Stimulated activated CD8-positive, alpha-beta memory T cell treated with anti-CD3 and anti-CD28 coated beads, Interleukin-15, amount 100 ng/mL, for 1 hour (primary cell): Measurements from ENCODE around the gene ADAMTS20.
A peak's percentile ranks its signal among the peaks of the same experiment; 100 is the strongest.

Experiments
- DNase-seq: peaks from one replicate; pipeline ENCODE4 v3.0.0-alpha.2; 2020; ENCODE audit warnings: low read depth

Gene ADAMTS20

GRCh38 chr12:43482311-43483085 lies 69.5 kb downstream of the ADAMTS20 start:
- DNase-seq, result no peak

DNA sequence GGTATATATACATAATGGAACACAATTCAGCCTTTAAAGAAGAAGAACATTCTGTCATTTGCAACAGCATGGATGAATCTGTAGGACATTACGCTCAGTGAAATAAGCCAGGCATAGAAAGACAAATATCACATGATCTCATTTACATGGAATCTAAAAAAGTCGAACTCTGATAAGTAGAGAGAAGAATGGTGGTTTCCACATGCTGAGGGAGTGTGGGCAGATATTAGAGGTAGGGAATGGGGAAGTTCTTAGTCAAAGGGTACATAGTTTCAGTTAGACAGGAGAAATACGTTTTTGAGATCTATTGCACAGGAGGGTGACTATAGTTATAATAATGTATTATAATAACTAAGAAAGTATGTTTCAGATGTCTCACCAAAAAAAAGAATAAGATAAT lies 71.4 kb downstream of the ADAMTS20 start:
- no peak for DNase-seq

DNA sequence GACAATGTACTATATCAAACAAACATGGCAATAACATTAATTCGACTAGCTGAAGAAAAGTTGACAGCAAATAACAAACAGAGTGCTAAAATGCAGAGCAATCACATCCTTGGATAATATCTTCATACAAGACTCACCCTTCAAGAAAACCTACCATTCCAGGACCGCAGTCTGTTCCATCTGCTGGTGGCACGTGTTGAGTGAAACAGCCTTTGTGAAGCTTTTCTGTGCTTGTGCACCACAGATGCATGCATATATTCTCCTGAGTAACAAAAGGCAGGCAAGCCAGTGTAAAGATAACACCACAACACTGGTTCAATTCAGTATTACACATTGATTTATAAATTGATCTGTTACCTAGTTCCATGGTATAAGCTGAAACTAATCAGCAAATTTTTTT lies 89.3 kb downstream of the ADAMTS20 start:
- DNase-seq, result no peak

GRCh38 chr12:43462080-43462479 lies 89.9 kb downstream of the ADAMTS20 start:
- DNase-seq, result no peak

DNA sequence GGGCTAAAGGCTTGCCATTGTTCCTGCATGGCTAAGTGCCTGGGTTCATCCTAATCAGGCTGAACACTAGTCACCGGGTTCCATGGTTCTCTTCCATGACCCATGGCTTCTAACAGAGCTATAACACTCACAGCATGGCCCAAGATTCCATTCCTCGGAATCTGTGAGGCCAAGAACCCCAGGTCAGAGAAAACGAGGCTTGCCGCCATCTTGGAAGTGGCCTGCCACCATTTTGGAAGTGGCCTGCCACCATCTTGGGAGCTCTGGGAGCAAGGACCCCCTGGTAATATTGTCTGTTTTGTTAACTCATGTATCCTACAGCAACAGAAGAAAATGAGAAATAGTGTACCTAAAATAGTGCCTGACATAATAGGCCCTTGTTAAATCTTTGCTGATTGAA lies 92.7 kb downstream of the ADAMTS20 start:
- no peak for DNase-seq

- DNase-seq, result no peak
Measured at GRCh38 chr12:43453761-43454160, 98.2 kb downstream of the ADAMTS20 start.

DNA sequence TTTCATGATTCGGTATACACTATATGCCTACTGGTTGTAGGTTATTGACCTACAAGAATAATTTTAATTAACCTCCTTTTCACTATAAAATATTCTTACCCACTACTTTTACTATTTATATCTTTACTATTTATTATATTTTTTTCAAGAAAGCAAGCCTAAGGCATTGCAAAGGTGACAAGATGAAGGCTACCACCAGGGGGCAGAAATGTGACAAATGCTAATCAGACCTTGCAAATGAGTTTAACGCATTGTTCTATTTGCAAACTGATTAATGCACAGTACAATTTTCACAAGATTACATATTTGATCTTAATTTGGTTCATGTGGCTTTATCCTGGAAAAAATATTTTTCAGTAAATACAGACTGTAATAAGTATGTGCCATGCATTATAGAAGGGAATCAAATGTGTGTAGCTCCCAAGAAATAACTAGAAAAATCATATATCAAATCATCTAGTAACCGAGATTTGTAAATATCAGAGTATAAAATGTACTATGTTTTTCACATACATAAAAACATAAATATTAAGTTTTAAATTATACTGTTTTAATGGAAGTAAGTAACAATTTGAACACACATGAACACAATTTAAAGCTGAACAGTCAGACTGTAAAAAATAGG lies 107.0 kb downstream of the ADAMTS20 start:
- DNase-seq, result peak; percentile 15

DNA sequence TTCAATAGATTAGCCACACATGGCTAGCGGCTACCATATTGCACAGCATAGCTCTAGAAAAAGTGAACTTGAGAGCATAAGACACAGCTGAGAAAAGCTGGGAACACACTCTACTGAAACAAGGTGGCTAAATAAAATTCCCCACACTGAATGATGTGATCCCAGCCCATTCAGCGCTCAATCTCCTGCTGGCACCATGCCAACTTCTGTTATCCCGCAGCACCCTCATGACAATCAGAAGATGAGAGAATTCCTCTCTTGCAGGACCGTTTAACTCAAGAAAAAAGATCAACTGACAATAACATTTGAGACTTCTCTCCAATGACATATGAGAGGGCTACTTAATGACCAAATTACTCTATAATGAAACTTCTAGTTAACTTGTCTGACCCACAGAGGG lies 115.4 kb downstream of the ADAMTS20 start:
- DNase-seq, result no peak

DNA sequence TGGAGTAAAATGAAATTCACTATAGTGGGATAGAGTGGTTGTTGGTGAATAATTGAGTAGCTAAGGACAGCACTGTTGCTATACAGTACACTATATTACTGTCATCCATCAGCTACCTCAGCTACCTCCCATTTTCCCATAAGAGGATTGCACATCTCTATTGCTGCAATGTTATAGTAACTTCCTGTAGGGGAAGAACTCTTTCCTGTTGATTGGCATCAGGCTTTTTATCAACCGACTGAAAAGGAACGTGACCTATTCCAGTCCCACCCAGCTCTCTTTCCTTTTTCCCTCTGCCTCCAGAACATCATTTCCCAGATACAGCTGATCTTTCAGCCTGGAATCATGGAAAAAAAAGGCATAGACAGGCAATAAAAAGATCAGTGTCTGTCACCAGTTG lies 117.4 kb downstream of the ADAMTS20 start:
- DNase-seq, result no peak

- no peak for DNase-seq
Measured at GRCh38 chr12:43428088-43428600, 123.9 kb downstream of the ADAMTS20 start.

DNA sequence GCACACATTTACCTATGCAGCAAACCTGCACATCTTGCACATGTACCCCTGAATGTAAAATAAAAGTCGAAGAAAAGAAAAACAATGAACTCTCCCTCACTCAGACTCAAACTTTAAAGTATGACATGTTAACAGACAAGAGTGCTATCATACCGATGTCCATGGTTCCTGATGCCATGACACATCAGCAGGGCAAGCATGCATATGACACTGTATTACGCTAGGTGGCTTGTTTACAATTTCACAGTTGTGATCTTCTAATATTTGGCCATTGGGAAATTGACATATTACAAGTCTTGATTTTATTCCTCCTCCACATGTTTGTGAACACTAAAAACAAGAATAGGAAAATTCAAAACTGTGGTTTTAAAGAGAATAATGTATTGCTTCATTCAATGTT lies 126.6 kb downstream of the ADAMTS20 start:
- no peak for DNase-seq

DNA sequence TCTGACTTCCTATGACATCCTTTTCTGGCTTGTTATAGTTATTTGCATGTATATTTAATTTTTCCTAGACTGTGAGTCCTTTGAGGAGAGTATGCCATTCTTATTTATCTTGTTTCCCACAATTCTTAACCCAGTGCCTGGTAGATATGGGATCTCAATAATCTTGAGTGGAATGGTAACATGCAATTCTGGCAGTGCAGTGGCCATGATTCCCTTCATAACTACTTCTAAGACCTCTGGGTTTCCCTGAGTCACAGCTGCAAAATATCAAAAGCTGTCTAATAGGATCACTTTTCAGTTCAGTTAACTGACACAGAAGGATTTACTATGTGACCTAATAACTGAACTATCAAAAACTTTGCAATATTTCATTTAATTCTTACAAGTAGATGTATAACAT lies 135.0 kb downstream of the ADAMTS20 start:
- DNase-seq, result no peak

DNA sequence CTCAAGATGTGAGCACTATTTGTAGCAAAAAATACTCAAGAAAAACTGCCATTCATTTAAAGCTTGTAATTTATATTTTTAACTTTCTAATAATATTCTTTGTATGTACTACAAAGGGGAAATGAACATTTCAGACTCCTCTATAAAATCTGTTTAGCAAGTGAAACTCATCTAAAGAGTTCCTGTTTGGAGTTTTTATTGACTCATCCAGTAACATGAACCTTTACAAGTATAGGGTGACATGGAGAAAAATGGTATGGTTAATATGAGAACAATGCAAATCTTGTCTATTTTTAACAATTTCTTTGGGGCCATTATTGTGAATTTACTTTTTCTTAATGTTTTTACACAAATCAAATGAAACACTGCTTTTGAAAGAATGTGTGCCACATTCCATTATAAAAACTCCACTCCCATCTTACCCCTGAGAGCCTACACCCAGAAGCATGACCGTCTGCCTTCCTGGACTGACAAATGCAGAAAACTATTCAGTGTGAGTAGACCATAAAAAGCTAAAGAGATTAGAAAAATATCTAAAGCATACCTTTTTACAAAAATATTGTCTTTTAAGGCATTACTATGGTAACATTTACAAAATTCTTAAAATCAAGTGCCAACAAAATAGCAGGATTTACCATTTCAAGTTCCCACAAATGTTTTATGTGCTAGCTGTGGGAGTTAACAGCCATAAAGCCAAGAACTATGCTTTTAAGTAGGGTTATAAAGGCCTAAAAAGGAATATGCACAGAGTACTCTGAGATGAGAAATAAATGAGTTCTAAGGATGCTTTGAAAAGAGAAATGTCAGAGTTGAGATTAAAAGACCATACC lies 144.0 kb downstream of the ADAMTS20 start:
- DNase-seq, result no peak

GRCh38 chr12:43406801-43407200 lies 145.2 kb downstream of the ADAMTS20 start:
- DNase-seq, result no peak

DNA sequence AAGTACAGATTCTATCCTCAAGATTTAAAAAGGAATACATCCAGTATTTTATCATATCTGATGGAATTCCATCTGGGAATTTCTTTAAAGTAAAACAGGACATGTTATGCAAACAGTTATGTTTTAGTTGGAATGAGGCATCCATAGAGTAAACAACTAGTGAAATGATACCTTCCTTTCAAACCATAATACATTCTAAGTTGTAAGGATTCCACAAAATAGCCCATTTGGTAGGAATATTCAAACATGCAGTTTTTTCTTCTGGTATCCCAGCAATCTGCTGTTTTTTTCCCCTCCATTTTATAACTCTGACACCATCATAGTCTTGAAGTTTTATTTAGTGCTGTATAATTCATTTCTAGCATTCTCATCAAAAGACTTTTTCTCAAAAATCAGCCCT lies 149.6 kb downstream of the ADAMTS20 start:
- no peak for DNase-seq

DNA sequence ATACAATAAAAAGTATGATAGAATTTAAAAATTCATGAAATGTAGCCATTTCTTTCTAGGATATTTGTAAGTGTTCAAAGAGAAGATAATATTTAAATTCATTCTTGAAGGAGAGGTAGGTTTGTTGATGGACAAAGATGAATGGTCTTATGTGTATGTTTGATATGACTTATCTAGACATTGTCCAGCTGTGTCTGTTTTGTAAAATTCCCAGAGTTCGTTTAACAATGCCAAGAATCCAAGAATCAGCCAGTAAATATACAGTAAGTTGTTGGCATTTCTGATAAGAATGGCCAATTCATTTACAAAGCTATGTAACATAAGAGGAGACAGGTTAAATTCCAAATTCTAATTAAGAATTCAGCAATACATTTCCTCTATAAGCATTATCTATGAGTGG lies 150.9 kb downstream of the ADAMTS20 start:
- DNase-seq, result no peak

DNA sequence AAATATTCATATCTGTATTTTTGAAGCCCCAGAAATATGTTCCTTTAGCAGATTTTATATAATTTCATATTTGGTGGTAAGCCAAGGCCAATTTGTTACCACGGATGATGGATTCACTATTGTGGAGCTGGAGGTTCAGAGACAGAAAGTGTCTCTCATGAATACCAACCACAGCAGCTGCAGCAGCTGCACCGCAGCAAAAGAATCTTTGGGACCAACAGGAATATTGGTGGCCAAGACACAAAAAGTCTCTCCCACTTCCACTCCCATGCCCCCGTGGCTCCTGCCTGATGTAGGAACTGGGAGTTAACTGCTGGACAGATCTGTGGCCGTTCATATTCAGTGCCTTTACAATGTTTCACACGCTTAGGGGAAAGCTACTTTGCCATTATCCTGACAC lies 155.3 kb downstream of the ADAMTS20 start:
- no peak for DNase-seq

GRCh38 chr12:43392116-43392515 lies 159.9 kb downstream of the ADAMTS20 start:
- no peak for DNase-seq

DNA sequence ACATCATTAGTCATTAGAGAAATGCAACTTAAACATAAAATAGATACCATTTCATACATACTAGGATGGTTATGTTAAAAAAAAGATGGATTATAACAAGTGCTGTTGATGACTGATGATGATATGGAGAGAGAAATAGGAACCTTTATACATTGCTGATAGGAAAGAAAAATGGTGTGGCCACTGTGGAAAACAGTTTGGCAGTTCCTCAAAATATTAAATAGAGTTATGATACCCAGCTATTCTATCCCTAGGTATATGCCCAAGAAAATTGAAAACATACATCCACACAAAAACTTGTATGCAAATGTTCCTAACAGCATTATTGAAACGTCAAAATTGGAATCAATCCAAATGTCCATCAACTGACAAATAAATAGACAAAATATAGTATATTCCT lies 170.1 kb downstream of the ADAMTS20 start:
- no peak for DNase-seq

- no peak for DNase-seq
Measured at GRCh38 chr12:43378448-43378847, 173.6 kb downstream of the ADAMTS20 start.

GRCh38 chr12:43370263-43370662 lies 181.7 kb downstream of the ADAMTS20 start:
- no peak for DNase-seq

GRCh38 chr12:43362910-43363694 lies 188.9 kb downstream of the ADAMTS20 start:
- DNase-seq, result no peak
